Muscle of leg (tissue), 11 donors: ENCODE measurements around the gene CASZ1. TPM values are rescaled to one million over a fixed set of nuclear protein-coding genes. Genes with fewer than 3 reads are reported as not detected.

ENCODE experiments used
- DNase-seq: peaks from one replicate; pipeline ENCODE4 v3.0.0; 2013
- H3K27ac ChIP-seq: one replicate; pipeline ENCODE4 v1.5.1; 2013; ENCODE audit warnings: mild to moderate bottlenecking, low read length, control low read depth
- H3K27me3 ChIP-seq: one replicate; pipeline ENCODE4 v1.6.1; 2013; ENCODE audit warnings: low read length; ENCODE audit not compliant: control insufficient read depth, insufficient read depth
- H3K36me3 ChIP-seq: one replicate; pipeline ENCODE4 v1.6.1; 2013; ENCODE audit warnings: low read length; ENCODE audit not compliant: control insufficient read depth, insufficient read depth
- H3K4me1 ChIP-seq: one replicate; pipeline ENCODE4 v1.6.1; 2013; ENCODE audit warnings: low read length; ENCODE audit not compliant: control insufficient read depth, insufficient read depth
- H3K4me3 ChIP-seq: one replicate; pipeline ENCODE4 v1.5.1; 2013; ENCODE audit warnings: low read length, control low read depth
- H3K9me3 ChIP-seq: replicated peaks from 2 replicates; pipeline ENCODE4 v1.6.1; 2013; ENCODE audit warnings: low read depth, low read length; ENCODE audit not compliant: control insufficient read depth
- WGBS: methylation state at CpG from one replicate; pipeline ENCODE4 v1.1.5; 2013; ENCODE audit warnings: missing lambda C conversion rate; ENCODE audit not compliant: insufficient coverage; 5-methylcytosine and 5-hydroxymethylcytosine counted together
- polyA plus RNA-seq, 8 donors: library from polyadenylated mRNA; unstranded; fragments of 120-200 nt; gene quantifications; one replicate each; pipeline versions ENCODE4 v1.2.1 to v1.2.3, GENCODE V29; 2013; ENCODE audit warnings: inconsistent platforms in 1 of 8, low replicate concordance in 1 of 8; ENCODE audit not compliant: insufficient read length in 8 of 8, insufficient read depth in 1 of 8
- total RNA-seq: library from RNA; stranded (reverse); fragments of 120-200 nt; gene quantifications from one replicate; pipeline ENCODE4 v1.2.4, GENCODE V29; 2013

The CASZ1 gene
- total and polyA plus RNA-seq, 9 donors, result 30.8 to 68.4 (median 45.3) TPM

GRCh38 chr1:10594595-10595223 is 201.7 kb downstream of the CASZ1 start:
- H3K4me3 ChIP-seq, result no peak overlapping the region
- no peaks in the 10 kb centered on the region for H3K27me3 ChIP-seq
- peaks cover 25% of the 10 kb centered on the region for H3K4me1 ChIP-seq
- WGBS, result 74% methylated on average over 8 of the region's 9 CpGs
- no peak overlapping the region for H3K27ac ChIP-seq
- no peaks in the 10 kb centered on the region for H3K36me3 ChIP-seq
- DNase-seq, result no peak
- no peaks in the 10 kb centered on the region for H3K9me3 ChIP-seq

GRCh38 chr1:10593750-10594149 is 202.7 kb downstream of the CASZ1 start:
- H3K9me3 ChIP-seq, result no peaks in the 10 kb centered on the region
- no peaks in the 10 kb centered on the region for H3K27me3 ChIP-seq
- 82% methylated on average over 3 of the region's 11 CpGs for WGBS
- no peak for DNase-seq
- H3K4me3 ChIP-seq, result no peak overlapping the region
- H3K36me3 ChIP-seq, result no peaks in the 10 kb centered on the region
- H3K27ac ChIP-seq, result no peak overlapping the region
- peaks cover 17% of the 10 kb centered on the region for H3K4me1 ChIP-seq

GRCh38 chr1:10592373-10592772 is 204.1 kb downstream of the CASZ1 start:
- H3K27ac ChIP-seq, result no peak overlapping the region
- H3K4me1 ChIP-seq, result peaks cover 7% of the 10 kb centered on the region
- H3K4me3 ChIP-seq, result no peak overlapping the region
- 61% methylated on average over 2 of the region's 5 CpGs for WGBS
- no peaks in the 10 kb centered on the region for H3K9me3 ChIP-seq
- H3K27me3 ChIP-seq, result no peaks in the 10 kb centered on the region
- no peak for DNase-seq
- no peaks in the 10 kb centered on the region for H3K36me3 ChIP-seq

- Histone ChIP-seq H3K9me3 (no peaks in the 10 kb centered on the region), H3K27me3 (no peaks in the 10 kb centered on the region), H3K4me1 (no peaks in the 10 kb centered on the region), H3K4me3 (no peak overlapping the region), H3K27ac (no peak overlapping the region), H3K36me3 (no peaks in the 10 kb centered on the region)
- no peak for DNase-seq
- no CpG with 5 or more reads among the region's 4 CpGs for WGBS
Measured at GRCh38 chr1:10591010-10591409, 205.4 kb downstream of the CASZ1 start.

- Histone ChIP-seq H3K9me3 (peaks cover 5% of the 10 kb centered on the region), H3K4me1 (no peaks in the 10 kb centered on the region), H3K4me3 (no peak overlapping the region), H3K27me3 (no peaks in the 10 kb centered on the region), H3K36me3 (no peaks in the 10 kb centered on the region), H3K27ac (no peak overlapping the region)
- WGBS, result 89% methylated on average over 2 of the region's 5 CpGs
- no peak for DNase-seq
Measured at GRCh38 chr1:10589074-10589473, 207.4 kb downstream of the CASZ1 start.

- no peaks in the 10 kb centered on the region for H3K4me1 ChIP-seq
- no peak for DNase-seq
- no peaks in the 10 kb centered on the region for H3K36me3 ChIP-seq
- 71% methylated on average over 2 of the region's 5 CpGs for WGBS
- peaks cover 5% of the 10 kb centered on the region for H3K9me3 ChIP-seq
- no peak overlapping the region for H3K4me3 ChIP-seq
- H3K27ac ChIP-seq, result no peak overlapping the region
- H3K27me3 ChIP-seq, result no peaks in the 10 kb centered on the region
Measured at GRCh38 chr1:10588640-10589039, 207.8 kb downstream of the CASZ1 start.

Other genes starting within 250 kb of the CASZ1 start
- 44.3 TPM for gene TARDBP, start 216.0 kb upstream of the CASZ1 start, total RNA-seq
- gene TARDBP, start 216.0 kb upstream of the CASZ1 start, polyA plus RNA-seq, result 100 to 1,000 TPM; 164 to 216 (median 205) TPM